Measurements from ENCODE around the gene SESN2. TPM values are rescaled to one million over a fixed set of nuclear protein-coding genes. Genes with fewer than 3 reads are reported as not detected.

SESN2 gene
- total RNA-seq, 1 experiment from 2014 or later = 12.2 TPM

DNA sequence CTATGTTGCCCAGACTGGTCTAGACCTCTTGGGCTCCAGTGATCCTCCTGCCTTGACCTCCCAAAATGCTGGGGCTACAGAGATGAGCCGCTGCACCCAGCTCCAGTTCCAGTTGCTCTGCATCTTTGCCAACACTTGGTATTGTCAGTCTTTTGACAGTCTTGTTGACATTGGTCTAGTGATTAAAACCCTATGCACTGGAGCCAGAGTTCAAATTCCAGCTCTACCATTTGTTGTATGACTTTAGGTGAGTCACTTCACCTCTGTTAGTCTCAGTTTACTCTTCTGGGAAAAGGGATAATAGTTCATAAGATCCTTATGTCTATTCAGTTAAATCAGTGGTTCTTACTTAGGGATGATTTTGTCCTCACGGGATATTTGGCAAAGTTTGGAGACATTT, 36.6 kb downstream of the SESN2 start:
- TF ChIP-seq EZH2 (IDR thresholded peaks at IDR 0.05; ENCODE audit: low read depth) = no peak
- TF ChIP-seq, protein P1, sequence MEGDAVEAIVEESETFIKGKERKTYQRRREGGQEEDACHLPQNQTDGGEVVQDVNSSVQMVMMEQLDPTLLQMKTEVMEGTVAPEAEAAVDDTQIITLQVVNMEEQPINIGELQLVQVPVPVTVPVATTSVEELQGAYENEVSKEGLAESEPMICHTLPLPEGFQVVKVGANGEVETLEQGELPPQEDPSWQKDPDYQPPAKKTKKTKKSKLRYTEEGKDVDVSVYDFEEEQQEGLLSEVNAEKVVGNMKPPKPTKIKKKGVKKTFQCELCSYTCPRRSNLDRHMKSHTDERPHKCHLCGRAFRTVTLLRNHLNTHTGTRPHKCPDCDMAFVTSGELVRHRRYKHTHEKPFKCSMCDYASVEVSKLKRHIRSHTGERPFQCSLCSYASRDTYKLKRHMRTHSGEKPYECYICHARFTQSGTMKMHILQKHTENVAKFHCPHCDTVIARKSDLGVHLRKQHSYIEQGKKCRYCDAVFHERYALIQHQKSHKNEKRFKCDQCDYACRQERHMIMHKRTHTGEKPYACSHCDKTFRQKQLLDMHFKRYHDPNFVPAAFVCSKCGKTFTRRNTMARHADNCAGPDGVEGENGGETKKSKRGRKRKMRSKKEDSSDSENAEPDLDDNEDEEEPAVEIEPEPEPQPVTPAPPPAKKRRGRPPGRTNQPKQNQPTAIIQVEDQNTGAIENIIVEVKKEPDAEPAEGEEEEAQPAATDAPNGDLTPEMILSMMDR (conservative IDR thresholded peaks at IDR 0.05) = no peak
- Histone ChIP-seq H3K79me2 (ENCODE audit: low read depth) (no peaks in the 10 kb centered on the region), H3K4me1 (replicated peaks; ENCODE audit: insufficient read depth) (no peaks in the 10 kb centered on the region), H3K4me2 (no peak overlapping the region), H2AFZ (no peak overlapping the region), H3K4me3 (no peak overlapping the region), H3K27ac (no peak overlapping the region), H4K20me1 (ENCODE audit: insufficient read depth) (no peaks in the 10 kb centered on the region), H3K36me3 (ENCODE audit: low read depth) (no peaks in the 10 kb centered on the region), H3K27me3 (ENCODE audit: insufficient read depth, low read depth) (no peaks in the 10 kb centered on the region), H3K9me2 (ENCODE audit: insufficient read depth) (no peaks in the 10 kb centered on the region), H3F3A (ENCODE audit: insufficient read depth, low read depth) (no peaks in the 10 kb centered on the region; the same call in 1 of the 2 replicates), H3K9me3 (ENCODE audit: insufficient read depth, low read depth) (no peaks in the 10 kb centered on the region)
- ChIA-PET POLR2A (ENCODE audit: unreplicated experiment) (no interaction called here), CTCF (interaction anchor here (0.5 kb wide), 1 partner anchor 25 kb away, joined by 3 read pairs; no protein-coding TSS in a partner anchor)
- BruUV-seq (replicated peaks) = no TSS peak
- no peak for DNase-seq
- intact Hi-C loops (cut with micrococcal nuclease; ENCODE audit: unreplicated experiment) = no loop called here

DNA sequence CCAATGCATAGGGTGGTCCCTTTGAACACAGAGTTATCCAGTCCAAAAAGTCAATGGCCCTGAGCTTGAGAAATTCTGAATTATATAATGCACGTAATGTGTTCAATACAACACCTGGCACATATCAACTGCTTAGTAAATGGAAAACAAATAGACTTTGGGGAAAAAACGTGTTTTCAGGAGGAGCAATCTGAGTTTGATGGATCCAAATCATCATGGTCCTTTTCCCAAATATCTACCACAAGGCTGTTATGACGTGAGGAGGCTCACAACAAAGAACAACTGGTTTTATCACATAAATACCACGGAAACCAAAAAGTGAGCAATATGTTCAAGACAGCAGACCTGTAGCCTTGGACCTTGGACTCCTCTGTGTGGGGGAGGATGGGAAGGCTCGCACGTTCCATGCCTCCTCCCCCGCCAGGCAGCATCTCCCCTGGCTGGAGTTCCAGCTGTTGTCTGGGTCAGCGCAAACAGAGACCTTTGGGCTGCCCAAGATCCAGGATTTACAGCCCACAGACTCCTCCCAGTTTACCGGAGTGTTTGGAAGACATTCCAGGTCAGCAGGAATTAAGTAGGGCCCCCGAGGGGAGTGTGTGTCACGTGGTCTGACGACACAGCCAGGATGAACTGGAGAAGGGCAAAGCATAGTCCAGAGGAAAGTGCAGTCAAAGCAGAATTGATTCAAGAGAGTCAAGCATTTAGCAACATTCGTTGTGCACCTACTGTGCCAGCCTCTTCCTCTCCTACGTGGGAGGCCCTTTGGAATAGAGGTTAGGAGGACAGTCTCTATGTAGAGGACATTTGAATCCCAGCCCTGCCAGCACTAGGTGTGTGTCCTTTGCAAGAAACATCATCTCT, 37.3 kb downstream of the SESN2 start:
- no peaks in the 10 kb centered on the region for H3K36me3 ChIP-seq (ENCODE audit: low read depth)
- H3K27ac ChIP-seq = no peak overlapping the region
- POLR2A ChIA-PET (ENCODE audit: unreplicated experiment) = no interaction called here
- no peak for DNase-seq
- intact Hi-C loops (cut with micrococcal nuclease; ENCODE audit: unreplicated experiment) = no loop called here
- H3K9me3 ChIP-seq (ENCODE audit: insufficient read depth, low read depth) = no peaks in the 10 kb centered on the region
- no peak overlapping the region for H3K4me3 ChIP-seq
- TF ChIP-seq, protein P1 (conservative IDR thresholded peaks at IDR 0.05) = no peak
- no peak for TF ChIP-seq EZH2 (IDR thresholded peaks at IDR 0.05; ENCODE audit: low read depth)
- H3K27me3 ChIP-seq (ENCODE audit: insufficient read depth, low read depth) = no peaks in the 10 kb centered on the region
- no peak overlapping the region for H3K4me2 ChIP-seq
- no peaks in the 10 kb centered on the region for H3K9me2 ChIP-seq (ENCODE audit: insufficient read depth)
- H3K4me1 ChIP-seq (replicated peaks; ENCODE audit: insufficient read depth) = no peaks in the 10 kb centered on the region
- H2AFZ ChIP-seq = no peak overlapping the region
- BruUV-seq (replicated peaks) = no TSS peak
- no peaks in the 10 kb centered on the region for H4K20me1 ChIP-seq (ENCODE audit: insufficient read depth)
- no peaks in the 10 kb centered on the region for H3K79me2 ChIP-seq (ENCODE audit: low read depth)
- CTCF ChIA-PET = no interaction called here
- H3F3A ChIP-seq (ENCODE audit: insufficient read depth, low read depth) = no peaks in the 10 kb centered on the region; the same call in 1 of the 2 replicates

DNA sequence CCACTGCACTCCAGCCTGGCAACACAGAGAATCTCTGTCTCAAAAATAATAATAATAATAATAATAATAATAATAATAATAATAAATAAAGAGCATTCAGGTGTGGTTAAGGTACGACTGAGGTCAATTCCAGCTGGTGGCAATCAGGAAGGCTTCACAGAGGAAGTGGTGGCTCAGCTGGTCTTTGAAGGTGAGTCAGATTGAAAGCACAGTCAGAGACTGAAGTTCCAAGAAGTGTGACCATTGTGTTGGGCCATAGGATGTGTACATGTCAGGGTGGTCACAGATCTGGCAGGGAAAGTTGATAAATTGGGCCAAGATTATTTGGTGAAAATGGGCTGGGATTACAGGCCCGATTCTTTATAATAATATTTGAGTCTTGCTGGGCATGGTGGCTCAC, 38.5 kb downstream of the SESN2 start:
- no peak for TF ChIP-seq EZH2 (IDR thresholded peaks at IDR 0.05; ENCODE audit: low read depth)
- TF ChIP-seq, protein P1 (conservative IDR thresholded peaks at IDR 0.05) = no peak
- Histone ChIP-seq H3K9me3 (ENCODE audit: insufficient read depth, low read depth) (no peaks in the 10 kb centered on the region), H3K36me3 (ENCODE audit: low read depth) (no peaks in the 10 kb centered on the region), H2AFZ (no peak overlapping the region), H3F3A (ENCODE audit: insufficient read depth, low read depth) (no peaks in the 10 kb centered on the region; the same call in 1 of the 2 replicates), H3K79me2 (ENCODE audit: low read depth) (no peaks in the 10 kb centered on the region), H3K9me2 (ENCODE audit: insufficient read depth) (no peaks in the 10 kb centered on the region), H3K4me3 (no peak overlapping the region), H3K4me1 (replicated peaks; ENCODE audit: insufficient read depth) (no peaks in the 10 kb centered on the region), H4K20me1 (ENCODE audit: insufficient read depth) (no peaks in the 10 kb centered on the region), H3K27ac (no peak overlapping the region), H3K27me3 (ENCODE audit: insufficient read depth, low read depth) (no peaks in the 10 kb centered on the region), H3K4me2 (no peak overlapping the region)
- BruUV-seq (replicated peaks) = no TSS peak
- DNase-seq = no peak
- POLR2A ChIA-PET (ENCODE audit: unreplicated experiment) = no interaction called here
- CTCF ChIA-PET = no interaction called here
- intact Hi-C loops (cut with micrococcal nuclease; ENCODE audit: unreplicated experiment) = no loop called here
